ENCODE results near the gene ROR1.
"Not testable (repeated sequence)": the region's sequence is repeated elsewhere in the genome, so short reads cannot be mapped to it uniquely, and the experiment has no call there.

Gene ROR1

DNA sequence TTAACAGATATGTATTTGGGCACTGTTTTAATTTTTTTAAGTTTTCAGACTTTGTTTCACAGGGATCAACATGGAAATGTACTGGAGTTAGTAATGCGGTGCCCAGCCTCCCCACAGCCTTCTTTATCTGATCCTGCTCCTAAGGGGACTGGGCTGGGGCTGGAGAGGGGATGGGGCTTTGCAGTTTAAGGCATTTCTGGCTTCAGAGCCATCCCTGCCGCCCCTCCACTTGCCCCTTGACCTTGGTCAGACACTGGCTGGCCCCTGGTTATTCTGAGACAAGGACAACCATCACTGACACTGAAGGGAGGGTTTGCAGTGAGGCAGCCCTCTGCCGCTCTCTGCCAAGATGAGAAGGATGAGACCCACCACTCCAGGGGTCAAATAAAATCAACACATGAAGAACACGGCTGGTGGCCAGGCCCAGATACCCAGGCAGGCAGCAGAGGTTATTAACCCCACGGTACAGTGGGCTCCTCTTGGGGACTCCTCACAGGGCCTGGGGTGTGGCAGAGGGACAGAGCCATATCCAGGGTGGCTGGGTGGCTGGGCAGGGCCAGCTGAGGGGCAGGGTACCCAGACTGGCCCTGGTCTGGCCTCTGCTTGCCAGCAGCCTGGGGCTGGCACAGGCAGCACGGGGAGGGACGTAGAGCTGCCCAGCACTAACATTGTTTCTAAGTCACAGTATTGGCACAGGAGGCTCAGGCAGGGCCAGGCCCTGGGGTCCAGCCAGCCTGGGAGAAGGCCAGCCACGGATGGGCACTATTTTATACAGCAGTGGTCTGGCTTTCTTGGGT is 422.5 kb downstream of the ROR1 start:
- no peak for DNase-seq

DNA sequence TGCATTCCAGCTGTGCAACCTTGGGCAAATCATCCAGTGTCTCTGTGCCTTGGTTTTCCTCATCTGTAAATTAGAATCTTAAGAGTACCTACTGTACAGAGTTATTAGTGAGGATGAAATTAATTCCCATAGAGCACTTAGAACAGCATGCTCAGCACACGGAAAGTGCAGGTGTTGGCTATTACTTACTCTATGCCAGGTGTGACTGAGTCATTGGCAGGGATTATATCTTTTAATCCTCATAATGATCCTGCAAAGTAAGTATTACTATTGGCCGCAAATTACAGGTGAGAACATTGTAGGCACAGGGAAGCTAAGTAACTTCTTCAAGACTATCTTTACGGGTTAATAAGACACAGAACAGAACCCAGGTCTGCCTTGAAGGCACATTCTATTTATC is 423.3 kb downstream of the ROR1 start:
- no peak for DNase-seq

DNA sequence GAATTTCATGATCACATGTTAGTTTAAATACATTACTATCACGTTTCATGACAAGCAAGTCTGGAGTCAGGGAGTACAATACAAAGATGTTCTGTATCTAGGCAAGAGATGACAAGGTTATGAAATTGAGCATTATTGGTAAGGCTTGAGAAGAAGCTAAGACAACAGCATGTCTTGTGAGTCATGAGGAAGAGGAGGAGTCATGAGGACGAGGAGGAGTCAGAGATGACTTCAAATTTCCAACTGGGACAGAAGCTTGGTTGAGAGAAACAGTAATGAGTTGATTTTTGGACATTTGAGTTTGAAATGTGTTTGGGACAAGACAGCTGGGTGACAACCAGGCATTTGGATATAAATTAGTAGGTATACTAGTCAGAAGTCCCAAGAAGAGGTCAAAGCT is 425.3 kb downstream of the ROR1 start:
- DNase-seq = no peak

DNA sequence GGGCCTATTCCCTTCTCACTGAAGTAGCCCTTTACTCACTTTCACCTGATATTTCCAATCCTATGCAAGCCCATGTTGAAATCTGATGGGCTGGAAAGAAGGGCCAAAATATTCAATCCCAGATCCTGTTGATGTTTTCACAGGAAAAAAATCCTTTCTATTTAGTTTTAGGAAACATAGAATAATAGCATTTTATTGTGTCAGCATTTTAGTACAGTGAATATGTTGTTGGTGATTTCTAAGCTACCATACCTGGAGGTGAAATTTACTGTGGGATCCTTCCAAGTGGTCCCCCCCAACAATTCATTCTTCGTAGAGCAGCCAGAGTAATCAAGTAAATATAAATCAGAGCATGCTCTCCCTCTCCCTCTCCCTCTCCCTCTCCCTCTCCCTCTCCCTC is 426.2 kb downstream of the ROR1 start:
- DNase-seq = no peak

DNA sequence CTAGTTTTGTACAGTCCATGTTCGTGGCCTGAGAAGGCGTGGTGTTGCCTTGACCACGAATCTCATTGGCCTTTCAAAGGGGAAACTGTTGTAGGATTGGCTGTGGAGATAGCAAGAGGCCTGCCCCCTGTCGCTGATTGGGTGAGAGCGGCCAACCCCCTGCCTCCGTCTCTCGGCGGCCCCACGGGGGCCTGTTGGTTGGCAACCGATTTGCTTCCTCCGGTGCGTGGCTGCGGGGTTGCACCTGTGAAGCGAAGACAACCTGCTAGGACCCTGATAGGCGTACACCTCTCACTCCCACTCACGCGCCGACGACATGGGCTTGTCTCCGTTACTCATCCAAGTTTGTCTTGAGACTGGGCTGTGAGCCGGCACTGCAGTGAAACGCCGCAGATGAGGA is 429.6 kb downstream of the ROR1 start, which contains the start of gene UBE2U:
UBE2U (plus strand) TSS at position 204 of the 400 bp plus-strand sequence. CDS start 428 bp downstream, outside the sequence.
- no peak for DNase-seq

DNA sequence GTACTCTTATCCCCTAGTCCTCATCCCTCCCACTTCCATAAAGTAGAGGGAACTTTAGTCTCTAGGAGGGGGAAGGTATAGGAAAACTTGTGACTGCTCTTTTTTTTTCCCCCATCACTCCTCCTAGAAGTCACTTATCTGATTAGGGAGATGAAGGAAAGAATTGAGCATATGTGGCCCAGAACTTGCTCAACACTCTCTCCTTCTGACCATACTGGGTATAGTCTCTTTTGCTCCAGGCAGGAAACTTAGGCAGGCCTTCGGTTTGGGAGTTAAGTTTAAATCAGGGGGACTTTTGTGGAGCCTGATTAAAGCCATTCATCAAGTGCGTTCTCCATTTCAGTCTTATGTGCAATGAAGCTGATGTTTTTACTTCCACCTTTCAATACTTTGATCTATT is 435.4 kb downstream of the ROR1 start:
- no peak for DNase-seq

DNA sequence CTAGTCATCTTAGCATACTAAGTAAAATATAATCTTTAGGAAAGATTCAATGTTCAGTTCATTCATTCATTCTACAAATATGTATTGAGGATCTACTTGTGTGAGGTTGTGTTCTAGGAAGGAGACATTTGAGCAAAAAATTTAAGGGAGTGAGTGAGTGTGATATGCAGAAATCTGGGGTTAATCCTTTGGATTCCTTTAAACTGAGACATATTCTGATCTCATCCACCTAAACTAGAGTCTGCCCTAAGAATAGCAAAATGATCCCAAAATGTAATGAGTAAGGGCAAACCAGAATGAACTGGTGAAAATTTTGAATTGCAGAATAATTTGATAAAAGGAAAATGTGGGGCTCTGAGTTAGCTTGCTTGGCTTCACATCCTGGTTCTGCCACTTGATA is 438.2 kb downstream of the ROR1 start:
- no peak for DNase-seq

DNA sequence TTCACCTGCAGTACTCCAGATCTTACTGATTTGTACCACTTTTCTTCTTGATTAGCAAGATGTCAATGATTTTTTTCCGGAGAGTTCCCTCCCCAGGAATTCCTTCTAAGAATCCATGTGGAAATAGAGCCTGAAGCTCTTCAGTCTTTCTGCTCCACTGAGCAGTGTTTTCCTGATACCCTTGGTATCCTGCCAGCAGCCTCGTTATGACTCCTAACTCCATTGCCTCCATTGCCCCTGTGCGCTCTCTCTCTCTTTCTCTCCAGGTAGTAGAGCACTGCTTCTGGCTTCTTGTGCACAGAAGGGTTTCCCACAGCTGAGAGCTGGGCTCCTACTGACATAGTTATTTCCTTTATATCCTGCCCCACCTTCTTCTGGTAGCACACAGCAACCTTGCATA is 441.8 kb downstream of the ROR1 start:
- DNase-seq = no peak

DNA sequence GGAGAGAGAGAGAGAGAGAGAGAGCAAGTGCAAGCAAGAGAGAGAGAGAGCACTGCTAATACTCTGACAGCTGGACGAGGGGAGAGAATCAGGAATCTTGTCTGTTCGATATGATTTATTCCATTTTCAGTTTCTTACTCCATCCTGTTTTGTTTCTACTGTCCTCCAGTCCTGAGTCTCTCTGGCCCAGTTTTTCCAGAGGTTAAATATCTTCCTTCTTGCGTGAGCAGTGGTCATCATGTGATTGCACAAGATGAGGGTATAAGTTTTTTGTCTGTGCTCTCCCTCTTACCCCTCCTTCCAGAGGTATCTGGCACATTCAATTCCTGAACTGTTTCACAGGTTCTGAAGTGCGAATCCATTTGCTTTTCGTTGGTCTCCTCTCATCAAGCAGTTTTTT is 446.4 kb downstream of the ROR1 start:
- no peak for DNase-seq

DNA sequence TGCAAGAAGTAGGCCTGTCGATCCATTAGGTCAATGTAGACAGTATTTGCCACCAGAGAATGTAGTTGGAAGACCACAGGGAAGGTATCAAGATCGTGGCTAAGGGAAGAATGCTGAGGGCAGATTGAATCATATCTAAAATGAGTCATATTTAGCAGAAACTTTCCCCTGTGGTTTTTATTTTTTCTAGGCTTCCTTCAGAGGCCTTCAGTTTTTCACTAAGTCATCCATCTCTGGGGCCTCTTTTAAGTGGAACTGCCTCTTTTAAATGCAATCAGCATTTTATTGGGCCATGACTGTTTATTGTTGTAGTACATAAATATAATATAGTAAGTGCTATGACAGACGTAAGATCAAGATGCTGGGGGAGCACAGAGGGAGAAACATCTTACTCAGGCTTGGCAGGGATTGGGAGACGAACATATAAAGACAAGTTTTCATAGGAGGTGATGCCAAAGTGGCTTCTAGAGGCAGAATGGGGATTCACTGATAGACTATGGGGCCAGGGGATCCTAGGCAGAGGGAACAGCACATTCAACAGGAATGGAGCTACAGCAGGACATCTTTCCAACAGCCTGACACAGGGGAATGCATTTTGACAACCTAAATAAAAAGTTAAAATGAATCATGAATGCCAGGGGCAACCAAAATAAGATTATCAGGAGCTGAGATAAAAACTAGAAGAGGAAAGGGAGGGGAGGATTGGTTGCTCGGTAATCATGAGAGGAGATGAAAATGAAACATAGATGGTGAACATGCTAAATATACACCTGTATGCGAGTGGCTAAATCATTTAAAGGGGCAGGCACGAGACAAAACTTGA is 449.7 kb downstream of the ROR1 start:
- DNase-seq = no peak

DNA sequence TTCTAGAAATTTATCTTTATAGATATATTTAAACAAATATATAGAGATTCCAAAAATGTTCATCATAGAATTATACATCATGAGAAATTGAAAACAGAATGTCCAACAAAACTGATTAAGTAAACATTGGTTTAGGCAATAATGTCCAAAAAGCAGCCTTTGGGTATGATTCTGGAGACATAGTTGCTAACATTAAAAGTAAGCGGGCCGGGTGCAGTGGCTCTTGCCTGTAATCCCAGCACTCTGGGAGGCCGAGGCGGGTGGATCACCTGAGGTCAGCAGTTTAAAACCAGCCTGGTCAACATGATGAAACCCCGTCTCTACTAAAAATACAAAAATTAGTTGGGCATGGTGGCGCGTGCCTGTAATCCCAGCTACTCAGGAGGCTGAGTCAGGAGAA is 450.4 kb downstream of the ROR1 start:
- not testable (repeated sequence) for DNase-seq

DNA sequence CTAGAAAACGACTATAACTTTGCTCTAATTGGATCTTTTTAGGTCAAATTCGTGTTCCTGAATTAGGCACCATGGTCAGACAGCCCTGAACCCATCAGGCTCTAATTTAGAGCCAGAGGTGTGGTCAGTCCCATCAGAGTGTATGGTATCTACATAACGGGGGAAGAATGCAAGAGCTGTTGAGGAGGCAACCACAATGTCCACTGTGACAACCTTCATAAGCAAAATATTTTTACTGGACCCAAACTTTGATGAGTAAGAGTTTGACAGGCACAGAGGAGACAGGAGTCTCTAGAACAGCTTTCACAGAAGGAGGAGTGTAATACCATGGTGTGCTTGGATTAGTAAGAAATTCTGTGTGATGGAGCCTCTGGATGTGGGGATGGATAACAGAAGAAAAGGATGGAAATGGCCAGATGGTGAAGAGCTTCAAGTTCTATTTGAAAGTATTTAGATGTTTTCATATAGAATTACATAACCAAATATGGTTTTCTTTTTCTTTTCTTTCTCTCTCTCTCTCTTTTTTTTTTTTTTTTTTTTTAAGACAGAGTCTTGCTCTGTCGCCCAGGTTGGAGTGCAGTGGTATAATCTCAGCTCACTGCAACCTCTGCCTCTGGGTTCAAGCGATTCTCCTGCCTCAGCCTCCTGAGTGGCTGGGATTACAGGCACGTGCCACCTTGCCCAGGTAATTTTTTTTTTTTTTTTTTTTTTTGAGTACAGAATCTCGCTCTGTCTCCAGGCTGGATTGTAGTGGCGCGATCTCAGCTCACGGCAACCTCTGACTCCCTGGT is 454.5 kb downstream of the ROR1 start:
- DNase-seq = no peak

DNA sequence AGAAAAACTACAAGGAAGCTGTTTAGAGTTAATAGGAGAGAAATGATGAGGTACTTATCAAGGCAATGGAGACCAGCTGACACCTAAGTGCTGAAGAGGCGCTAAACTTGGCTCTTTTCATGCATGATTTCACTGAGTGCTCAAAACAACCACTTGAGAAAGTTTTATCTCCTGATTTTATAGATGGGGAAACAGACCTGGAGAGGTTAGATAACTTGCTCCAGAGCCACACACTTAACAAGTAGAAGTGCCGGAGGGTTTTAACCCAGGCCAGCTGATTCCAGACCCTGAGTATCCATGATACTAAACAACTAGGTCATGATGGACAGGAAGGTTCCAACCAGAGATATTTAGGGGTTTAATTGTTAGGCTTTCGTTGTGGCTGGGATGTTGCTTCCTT is 455.5 kb downstream of the ROR1 start:
- no peak for DNase-seq

Measured in cerebellar nuclear complex (tissue), 1 donor.